Fibroblast of lung (primary cell): ENCODE data around the gene SOX21. TPM values are rescaled to one million over a fixed set of nuclear protein-coding genes. Genes with fewer than 3 reads are reported as not detected.
A peak's percentile ranks its signal among the peaks of the same experiment; 100 is the strongest.

Experiments used
- DNase-seq, 2 donors: peaks; one replicate each; pipeline versions ENCODE4 v3.0.0 to v3.0.0-alpha.2; 2010; ENCODE audit warnings: low read depth in 2 of 2
- H2AFZ ChIP-seq: 2 replicates; pipeline ENCODE4 v1.5.1; 2012; ENCODE audit warnings: low read length, control low read depth, inconsistent platforms
- H3K27ac ChIP-seq: 2 replicates; pipeline ENCODE4 v1.5.1; 2011; ENCODE audit warnings: low read length, control low read depth; ENCODE audit not compliant: insufficient read depth
- H3K27me3 ChIP-seq: 2 replicates; pipeline ENCODE4 v1.5.1; 2011; ENCODE audit warnings: mild to moderate bottlenecking, low read length; ENCODE audit not compliant: control insufficient read depth, insufficient read depth
- H3K36me3 ChIP-seq: 2 replicates; pipeline ENCODE4 v1.5.1; 2011; ENCODE audit warnings: low read length; ENCODE audit not compliant: control insufficient read depth, insufficient read depth
- H3K4me1 ChIP-seq: 2 replicates; pipeline ENCODE4 v1.5.1; 2011; ENCODE audit warnings: low read length; ENCODE audit not compliant: control insufficient read depth, insufficient read depth; ENCODE audit errors: extremely low read depth
- H3K4me2 ChIP-seq: 2 replicates; pipeline ENCODE4 v1.5.1; 2011; ENCODE audit warnings: low read length, control low read depth; ENCODE audit not compliant: insufficient read depth; ENCODE audit errors: extremely low read depth
- H3K4me3 ChIP-seq, 4 experiments: fragments of 200-600 bp in 1 of 4; sonication (generic) in 1 of 4; replicated peaks in 1 of 4; 2 replicates each; pipeline ENCODE4 v1.5.1; 2011 to 2016; ENCODE audit warnings: low read length in 4 of 4, low read depth in 3 of 4, mild to moderate bottlenecking in 3 of 4, control low read depth in 2 of 4, inconsistent platforms in 1 of 4, mixed read lengths in 1 of 4; ENCODE audit not compliant: insufficient read depth in 1 of 4; ENCODE audit errors: control extremely low read depth in 1 of 4
- H3K79me2 ChIP-seq: 2 replicates; pipeline ENCODE4 v1.5.1; 2012; ENCODE audit warnings: mild to moderate bottlenecking, low read length, inconsistent platforms; ENCODE audit not compliant: control insufficient read depth, insufficient read depth
- H3K9ac ChIP-seq: 2 replicates; pipeline ENCODE4 v1.5.1; 2011; ENCODE audit warnings: mild to moderate bottlenecking, low read length, control low read depth; ENCODE audit not compliant: insufficient read depth
- H3K9me3 ChIP-seq: 2 replicates; pipeline ENCODE4 v1.5.1; 2012; ENCODE audit warnings: low read depth, low read length; ENCODE audit not compliant: control insufficient read depth, insufficient read depth
- H4K20me1 ChIP-seq: 2 replicates; pipeline ENCODE4 v1.5.1; 2011; ENCODE audit warnings: low read length; ENCODE audit not compliant: control insufficient read depth, insufficient read depth; ENCODE audit errors: extremely low read depth
- CTCF ChIP-seq, 2 donors: IDR thresholded peaks in 1 of 2; conservative IDR thresholded peaks in 1 of 2; 1 replicate in 1 of 2; 2 replicates in 1 of 2; pipeline ENCODE4 v1.5.1; 2011 to 2012; ENCODE audit warnings: low read length in 2 of 2, control low read depth in 1 of 2, inconsistent platforms in 1 of 2, low read depth in 1 of 2, mild to moderate bottlenecking in 1 of 2
- EZH2 ChIP-seq: IDR thresholded peaks from 2 replicates; pipeline ENCODE4 v1.5.1; 2012; ENCODE audit warnings: low read length, control low read depth, mild to moderate bottlenecking; ENCODE audit errors: missing control alignments
- polyA plus RNA-seq, 2 donors: library from polyadenylated mRNA; depleted of rRNA in 1 of 2; stranded (reverse) in 1 of 2; unstranded in 1 of 2; fragments of >200 nt; gene quantifications; 2 replicates each; pipeline ENCODE4 v1.2.1, GENCODE V29; 2011 to 2012; ENCODE audit warnings: missing spikeins in 1 of 2
- total RNA-seq: library from RNA; depleted of rRNA; stranded (reverse); fragments of >200 nt; gene quantifications from 2 replicates; pipeline ENCODE4 v1.2.1, GENCODE V29; 2014

The SOX21 gene
- total and polyA plus RNA-seq, 2 donors (not counting 1 experiment from before 2014, with no cell fraction given), result not detected

GRCh38 chr13:94703721-94704314 is 8.5 kb downstream of the SOX21 start:
- Histone ChIP-seq H3K9me3 (no peaks in the 10 kb centered on the region), H2AFZ (no peak overlapping the region), H3K9ac (no peak overlapping the region), H3K79me2 (no peaks in the 10 kb centered on the region), H3K36me3 (no peaks in the 10 kb centered on the region), H3K4me2 (no peak overlapping the region), H3K27ac (no peak overlapping the region), H3K4me3 (no peak overlapping the region), H3K27me3 (peaks cover 86% of the 10 kb centered on the region), H4K20me1 (no peaks in the 10 kb centered on the region), H3K4me1 (no peaks in the 10 kb centered on the region)
- TF ChIP-seq EZH2 (peak; percentile 47), CTCF (conservative IDR thresholded peaks at IDR 0.05 in 1 of 2, IDR thresholded peaks at IDR 0.05 in 1 of 2; ENCODE audit: low read depth in 1 of 2, low read length in 2 of 2) (no peak)
- DNase-seq, result no peak

- Histone ChIP-seq H3K4me1 (no peaks in the 10 kb centered on the region), H4K20me1 (no peaks in the 10 kb centered on the region), H3K36me3 (no peaks in the 10 kb centered on the region), H3K4me3 (no peak overlapping the region), H3K27me3 (peaks cover 80% of the 10 kb centered on the region), H2AFZ (no peak overlapping the region), H3K9me3 (no peaks in the 10 kb centered on the region), H3K4me2 (no peak overlapping the region), H3K27ac (no peak overlapping the region), H3K79me2 (no peaks in the 10 kb centered on the region), H3K9ac (no peak overlapping the region)
- no peak for TF ChIP-seq CTCF (conservative IDR thresholded peaks at IDR 0.05 in 1 of 2, IDR thresholded peaks at IDR 0.05 in 1 of 2; ENCODE audit: low read depth in 1 of 2, low read length in 2 of 2)
- TF ChIP-seq EZH2, result no peak
- DNase-seq, result no peak
These were observed 9.1 kb downstream of the SOX21 start for GRCh38 chr13:94703271-94703670.

- H3K4me3 ChIP-seq, result no peak overlapping the region
- no peak overlapping the region for H2AFZ ChIP-seq
- DNase-seq, result no peak
- peaks cover 72% of the 10 kb centered on the region for H3K27me3 ChIP-seq
- TF ChIP-seq EZH2, result no peak
- no peak for TF ChIP-seq CTCF (conservative IDR thresholded peaks at IDR 0.05 in 1 of 2, IDR thresholded peaks at IDR 0.05 in 1 of 2; ENCODE audit: low read depth in 1 of 2, low read length in 2 of 2)
- H3K9me3 ChIP-seq, result no peaks in the 10 kb centered on the region
- H3K79me2 ChIP-seq, result no peaks in the 10 kb centered on the region
- H3K4me1 ChIP-seq, result no peaks in the 10 kb centered on the region
- no peak overlapping the region for H3K9ac ChIP-seq
- no peak overlapping the region for H3K27ac ChIP-seq
- H3K4me2 ChIP-seq, result no peak overlapping the region
- H4K20me1 ChIP-seq, result no peaks in the 10 kb centered on the region
- no peaks in the 10 kb centered on the region for H3K36me3 ChIP-seq
These were observed 9.9 kb downstream of the SOX21 start for GRCh38 chr13:94702181-94703041.
